Dermis microvascular lymphatic vessel endothelial cell (primary cell): ENCODE measurements around the gene SLC38A1. TPM values are rescaled to one million over a fixed set of nuclear protein-coding genes. Genes with fewer than 3 reads are reported as not detected.

Experiments
- DNase-seq, 2 donors: peaks; one replicate each; pipeline versions ENCODE4 v3.0.0 to v3.0.0-alpha.2; 2010; ENCODE audit warnings: low read depth in 2 of 2
- total RNA-seq: library from RNA; depleted of rRNA; stranded (reverse); fragments of >200 nt; gene quantifications from 2 replicates; pipeline ENCODE4 v1.2.1, GENCODE V29; 2014

Gene SLC38A1
- total RNA-seq, 1 donor from 2014 or later: 113 TPM

DNA sequence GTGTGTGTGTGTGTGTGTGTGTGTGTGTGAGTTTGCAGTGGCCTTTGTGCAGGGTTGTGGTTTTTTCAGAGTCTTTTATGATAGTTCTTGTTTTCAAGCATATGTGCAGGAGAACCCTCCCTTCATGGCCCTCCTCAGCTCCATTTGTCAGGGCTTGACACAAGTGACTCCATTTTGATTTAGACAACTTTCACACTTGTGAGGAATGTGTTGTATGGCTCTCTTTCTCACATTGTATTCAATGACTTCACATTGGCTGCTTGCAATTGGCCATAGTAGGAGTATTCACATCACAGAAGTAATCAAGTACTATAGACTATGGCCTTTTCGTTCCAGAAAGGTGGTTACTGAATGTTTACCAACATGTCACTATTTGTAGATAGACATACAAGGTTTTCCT is 133.1 kb downstream of the SLC38A1 start:
- DNase-seq: no peak

DNA sequence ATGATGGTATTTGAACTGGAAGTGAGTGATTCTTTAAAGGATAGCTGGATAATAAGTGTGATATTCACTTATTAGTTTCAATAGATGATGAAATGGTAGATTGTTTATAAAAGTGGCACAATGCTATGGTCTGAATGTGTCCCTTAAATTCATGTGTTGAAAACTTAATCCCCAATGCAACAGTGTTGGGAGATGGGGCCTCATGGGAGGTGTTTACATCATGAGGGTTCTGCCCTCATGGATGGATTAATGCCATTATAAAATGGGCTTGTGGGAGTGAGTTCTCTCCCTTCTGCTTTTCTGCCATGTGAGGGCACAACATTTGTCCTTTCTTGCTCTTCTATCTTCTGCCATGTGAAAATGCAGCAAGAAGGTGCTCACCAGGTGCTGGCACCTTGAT is 134.0 kb downstream of the SLC38A1 start:
- no peak for DNase-seq

DNA sequence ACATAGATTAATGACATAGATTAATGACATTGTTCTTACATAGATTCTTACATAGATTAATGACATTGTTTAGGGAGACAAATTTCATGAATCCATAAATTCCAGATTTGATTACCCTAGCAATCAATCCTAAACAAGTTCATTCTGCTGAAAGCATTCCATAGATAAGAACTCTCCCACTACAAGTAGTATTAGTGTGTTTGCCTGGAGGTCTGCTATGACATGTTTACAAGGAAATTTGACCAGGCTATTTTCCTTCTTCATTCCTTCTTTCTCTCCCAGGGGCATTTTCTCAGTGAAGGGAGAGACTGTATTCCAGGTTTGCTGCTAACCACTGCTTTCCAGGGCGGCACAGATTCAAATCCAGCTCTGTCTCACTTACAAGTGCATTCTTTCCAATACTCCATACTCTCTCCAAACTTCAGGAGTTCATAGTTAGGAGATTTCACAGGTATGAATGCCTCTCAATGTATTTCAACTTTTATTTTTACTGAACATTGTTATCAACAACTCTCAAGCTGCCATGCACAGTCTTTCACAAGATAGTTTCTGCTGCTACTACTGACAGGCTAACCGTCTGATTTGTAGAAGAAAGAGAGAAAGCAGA is 134.5 kb downstream of the SLC38A1 start:
- DNase-seq: no peak

DNA sequence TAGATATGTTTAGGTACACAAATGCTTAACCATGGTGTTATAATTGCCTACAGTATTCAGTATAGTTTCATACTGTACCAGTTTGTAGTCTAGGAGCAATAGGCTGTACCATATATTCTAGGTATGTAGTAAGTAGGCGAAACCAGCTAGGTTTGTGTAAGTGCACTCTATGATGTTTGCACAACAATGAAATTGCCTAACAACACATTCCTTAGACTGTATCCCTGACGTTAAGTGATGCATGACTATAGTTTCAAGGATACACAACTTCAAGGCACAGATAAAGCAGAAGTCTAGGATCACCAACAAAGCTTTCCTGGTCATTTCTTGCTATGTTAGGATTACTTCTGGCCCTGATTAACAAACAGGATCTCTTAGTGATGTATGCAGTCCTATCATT is 135.1 kb downstream of the SLC38A1 start:
- DNase-seq: no peak

Other genes with a start within 250 kb of the SLC38A1 start
- gene SLC38A2, start 103.7 kb upstream of the SLC38A1 start, total RNA-seq: 451 and 539 TPM in 2 replicates